Measurements from ENCODE around the gene AURKB.

DNA sequence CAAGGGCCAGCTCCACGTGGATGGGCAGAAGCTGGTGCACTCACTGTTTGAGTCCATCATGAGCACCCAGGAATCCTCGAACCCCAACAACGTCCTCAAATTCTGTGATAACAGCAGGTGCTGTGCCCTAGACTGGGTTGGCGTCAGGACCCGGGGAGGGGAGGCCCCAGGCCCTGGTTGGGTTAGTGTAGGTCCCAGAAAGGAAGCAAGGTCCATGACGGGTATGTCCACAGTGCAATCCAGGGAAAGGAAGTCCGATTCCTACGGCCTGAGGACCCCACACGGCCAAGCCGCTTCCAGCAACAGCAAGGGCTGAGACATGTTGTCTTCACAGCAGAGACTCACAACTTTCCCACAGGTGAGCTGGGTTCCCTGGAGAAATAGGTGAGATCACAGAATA, 45.9 kb upstream of the AURKB start:
- no peak for TF ChIP-seq POLR2A (IDR thresholded peaks at IDR 0.05; ENCODE audit: low read depth, low read length)
- TF ChIP-seq, protein P1, sequence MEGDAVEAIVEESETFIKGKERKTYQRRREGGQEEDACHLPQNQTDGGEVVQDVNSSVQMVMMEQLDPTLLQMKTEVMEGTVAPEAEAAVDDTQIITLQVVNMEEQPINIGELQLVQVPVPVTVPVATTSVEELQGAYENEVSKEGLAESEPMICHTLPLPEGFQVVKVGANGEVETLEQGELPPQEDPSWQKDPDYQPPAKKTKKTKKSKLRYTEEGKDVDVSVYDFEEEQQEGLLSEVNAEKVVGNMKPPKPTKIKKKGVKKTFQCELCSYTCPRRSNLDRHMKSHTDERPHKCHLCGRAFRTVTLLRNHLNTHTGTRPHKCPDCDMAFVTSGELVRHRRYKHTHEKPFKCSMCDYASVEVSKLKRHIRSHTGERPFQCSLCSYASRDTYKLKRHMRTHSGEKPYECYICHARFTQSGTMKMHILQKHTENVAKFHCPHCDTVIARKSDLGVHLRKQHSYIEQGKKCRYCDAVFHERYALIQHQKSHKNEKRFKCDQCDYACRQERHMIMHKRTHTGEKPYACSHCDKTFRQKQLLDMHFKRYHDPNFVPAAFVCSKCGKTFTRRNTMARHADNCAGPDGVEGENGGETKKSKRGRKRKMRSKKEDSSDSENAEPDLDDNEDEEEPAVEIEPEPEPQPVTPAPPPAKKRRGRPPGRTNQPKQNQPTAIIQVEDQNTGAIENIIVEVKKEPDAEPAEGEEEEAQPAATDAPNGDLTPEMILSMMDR (conservative IDR thresholded peaks at IDR 0.05; ENCODE audit: low read depth, low read length): no peak
- TF ChIP-seq RAD21 (IDR thresholded peaks at IDR 0.05; ENCODE audit: low read length): no peak
- TF ChIP-seq BHLHE40 (IDR thresholded peaks at IDR 0.05; ENCODE audit: low read depth, low read length): no peak
- TF ChIP-seq MXI1 (IDR thresholded peaks at IDR 0.05; ENCODE audit: borderline replicate concordance, low read depth, low read length): no peak
- TF ChIP-seq, protein P2, sequence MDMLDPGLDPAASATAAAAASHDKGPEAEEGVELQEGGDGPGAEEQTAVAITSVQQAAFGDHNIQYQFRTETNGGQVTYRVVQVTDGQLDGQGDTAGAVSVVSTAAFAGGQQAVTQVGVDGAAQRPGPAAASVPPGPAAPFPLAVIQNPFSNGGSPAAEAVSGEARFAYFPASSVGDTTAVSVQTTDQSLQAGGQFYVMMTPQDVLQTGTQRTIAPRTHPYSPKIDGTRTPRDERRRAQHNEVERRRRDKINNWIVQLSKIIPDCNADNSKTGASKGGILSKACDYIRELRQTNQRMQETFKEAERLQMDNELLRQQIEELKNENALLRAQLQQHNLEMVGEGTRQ (IDR thresholded peaks at IDR 0.05; ENCODE audit: low read depth, low read length): no peak
- TF ChIP-seq CEBPB (IDR thresholded peaks at IDR 0.05; ENCODE audit: low read depth, low read length): no peak
- TF ChIP-seq RFX5 (IDR thresholded peaks at IDR 0.05; ENCODE audit: low read depth, low read length): no peak
- TF ChIP-seq FOS (IDR thresholded peaks at IDR 0.05; ENCODE audit: low read depth, low read length): no peak
- TF ChIP-seq MAFK (IDR thresholded peaks at IDR 0.05; ENCODE audit: low read depth, low read length): no peak
- no peak for TF ChIP-seq SMC3 (IDR thresholded peaks at IDR 0.05; ENCODE audit: low read depth, low read length)
- no peak for TF ChIP-seq MAZ (IDR thresholded peaks at IDR 0.05; ENCODE audit: borderline replicate concordance, low read depth, low read length)
- TF ChIP-seq CHD1 (IDR thresholded peaks at IDR 0.05; ENCODE audit: low read depth, low read length): no peak
